Endometrium (tissue), 2 donors: ENCODE measurements around the gene NUFIP1.
"Not testable (repeated sequence)": the region's sequence is repeated elsewhere in the genome, so short reads cannot be mapped to it uniquely, and the experiment has no call there.

ENCODE experiments used
- FAIRE-seq: peaks from 2 replicates; lab custom pipeline; 2012; peaks lifted over from hg19 to GRCh38; lab: Jason Lieb, UNC
- donor health status: control.
- donor health status: control.

The NUFIP1 gene

DNA sequence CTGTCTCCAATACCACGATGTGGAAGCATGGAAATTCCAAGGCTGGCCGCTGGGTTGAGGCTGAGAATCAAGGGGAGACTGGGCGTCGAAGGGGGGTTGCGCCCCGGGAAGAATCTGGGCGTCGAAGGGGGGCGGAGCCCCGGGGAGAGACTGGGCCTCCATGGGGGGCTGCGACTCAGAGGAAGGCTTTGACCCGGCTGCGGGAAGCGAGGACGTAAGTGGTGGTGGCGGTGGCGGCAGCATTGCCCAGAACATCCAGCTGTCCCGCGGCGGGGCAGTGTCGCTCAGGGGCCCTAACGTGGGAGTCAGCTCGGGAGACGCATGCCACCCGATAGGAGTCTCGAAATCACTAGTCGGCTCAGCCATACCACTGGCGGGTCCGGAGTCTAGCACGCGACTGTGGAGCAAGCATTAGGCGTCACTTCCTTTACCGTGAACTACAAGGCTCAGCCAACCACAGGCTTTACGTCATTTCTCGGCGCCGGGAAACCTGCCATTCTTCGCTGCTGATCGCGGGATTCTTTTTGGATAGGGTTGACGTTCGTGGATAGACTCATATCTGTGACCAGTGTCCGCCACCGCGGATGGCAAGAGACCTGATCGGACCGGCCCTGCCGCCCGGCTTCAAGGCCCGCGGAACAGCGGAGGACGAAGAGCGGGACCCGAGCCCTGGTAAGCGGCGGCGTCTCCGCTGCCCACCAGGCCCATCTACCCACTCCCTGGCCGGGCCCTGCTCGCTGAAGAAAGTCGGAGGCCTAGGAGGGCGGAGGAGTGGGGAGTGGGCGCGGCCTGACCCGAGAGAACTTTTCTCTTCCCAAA, at the start of gene NUFIP1, which contains the start of gene GPALPP1:
Gene NUFIP1, minus strand, starts transcription at position 401 of the 819 bp plus-strand sequence. Its CDS starts 35 bp downstream, at position 366.
Gene GPALPP1, plus strand, starts transcription at position 468 of the 819 bp plus-strand sequence. Its CDS starts 117 bp downstream, at position 585.
- FAIRE-seq = peak; percentile 29

- no peak for FAIRE-seq
Measured at GRCh38 chr13:45036206-45036605, 46.9 kb upstream of the NUFIP1 start.

DNA sequence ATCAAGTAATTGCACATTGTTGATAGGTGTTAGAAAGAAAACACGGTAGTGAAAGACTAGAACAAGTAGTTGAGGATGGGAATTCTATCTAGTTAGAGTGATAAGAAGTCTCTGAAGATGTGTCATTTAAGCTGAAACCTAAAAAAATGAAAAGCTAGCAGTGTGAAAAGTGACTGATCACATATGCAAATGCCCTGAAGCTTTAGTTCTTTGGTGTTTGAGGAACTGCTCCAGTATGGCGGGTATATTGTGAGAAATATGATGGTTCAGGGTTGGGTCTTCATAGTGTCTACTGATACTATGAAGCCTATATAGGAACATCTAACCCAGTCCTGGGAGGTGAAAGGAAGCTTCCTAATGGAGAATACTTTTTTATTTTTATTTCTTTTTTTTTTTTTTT, 45.1 kb upstream of the NUFIP1 start:
- FAIRE-seq = no peak

- FAIRE-seq = no peak
Measured at GRCh38 chr13:45024847-45025246, 35.6 kb upstream of the NUFIP1 start.

GRCh38 chr13:45021250-45021649, 32.0 kb upstream of the NUFIP1 start:
- FAIRE-seq = no peak

DNA sequence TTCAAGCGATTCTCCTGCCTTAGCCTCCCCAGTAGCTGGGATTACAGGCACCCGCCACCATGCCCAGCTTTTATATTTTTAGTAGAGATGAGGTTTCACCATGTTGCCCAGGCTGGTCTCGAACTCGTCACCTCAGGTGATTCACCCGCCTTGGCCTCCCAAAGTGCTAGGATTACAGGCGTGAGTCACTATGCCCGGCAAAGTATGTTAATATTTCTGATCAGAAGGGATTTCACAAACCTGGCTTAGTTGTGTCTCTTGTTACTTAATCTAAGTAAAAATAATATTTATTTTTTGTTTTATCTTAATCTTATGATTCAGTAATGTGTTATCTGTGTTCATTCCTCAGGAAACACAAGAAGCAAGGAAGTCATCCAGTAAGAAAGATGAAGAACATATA, 30.7 kb upstream of the NUFIP1 start:
- FAIRE-seq = not testable (repeated sequence)

DNA sequence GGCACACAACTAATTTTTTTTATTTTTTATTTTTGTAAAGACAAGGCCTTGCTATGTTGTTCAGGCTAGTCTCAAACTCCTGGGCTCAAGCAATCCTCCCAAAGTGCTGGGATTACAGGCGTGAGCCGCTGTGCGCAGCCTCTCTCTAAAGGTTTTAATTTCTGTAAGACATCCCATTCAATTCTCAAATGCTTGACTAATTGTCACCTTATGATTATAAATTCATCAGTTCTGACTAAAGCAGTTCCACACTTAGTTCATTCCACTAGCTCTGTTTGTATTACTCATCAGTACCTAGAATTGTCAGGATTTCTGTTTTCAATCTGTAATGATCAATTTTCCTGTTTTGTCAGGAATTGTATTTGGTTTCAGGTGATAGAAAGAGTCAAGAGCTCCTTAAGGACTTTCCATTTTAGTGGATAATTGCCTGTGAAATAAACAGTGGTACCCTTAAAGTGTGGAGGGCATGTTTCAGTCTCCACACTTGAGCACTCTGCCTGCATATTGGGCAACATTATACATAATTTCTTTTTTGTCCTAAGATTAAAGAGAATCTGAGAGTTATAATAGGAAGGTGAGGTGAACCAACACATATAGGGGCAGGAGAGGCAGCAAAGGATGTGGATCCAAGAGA, 27.6 kb upstream of the NUFIP1 start:
- no peak for FAIRE-seq

DNA sequence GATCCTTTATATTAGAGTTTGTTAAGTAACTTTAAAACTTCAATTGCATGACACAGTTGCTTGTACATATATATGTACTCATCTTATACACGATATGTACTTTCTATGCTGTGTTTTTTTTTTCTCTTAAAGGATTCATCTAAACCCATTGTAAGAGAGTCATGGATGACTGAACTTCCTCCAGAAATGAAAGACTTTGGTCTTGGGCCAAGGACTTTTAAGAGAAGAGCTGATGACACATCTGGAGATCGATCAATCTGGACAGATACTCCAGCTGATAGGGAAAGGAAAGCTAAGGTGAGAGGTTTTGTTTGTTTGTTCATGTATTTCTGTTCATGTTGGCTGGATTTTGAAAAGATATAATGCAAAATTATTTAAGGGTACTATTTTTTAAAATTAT, 26.0 kb upstream of the NUFIP1 start:
- no peak for FAIRE-seq

DNA sequence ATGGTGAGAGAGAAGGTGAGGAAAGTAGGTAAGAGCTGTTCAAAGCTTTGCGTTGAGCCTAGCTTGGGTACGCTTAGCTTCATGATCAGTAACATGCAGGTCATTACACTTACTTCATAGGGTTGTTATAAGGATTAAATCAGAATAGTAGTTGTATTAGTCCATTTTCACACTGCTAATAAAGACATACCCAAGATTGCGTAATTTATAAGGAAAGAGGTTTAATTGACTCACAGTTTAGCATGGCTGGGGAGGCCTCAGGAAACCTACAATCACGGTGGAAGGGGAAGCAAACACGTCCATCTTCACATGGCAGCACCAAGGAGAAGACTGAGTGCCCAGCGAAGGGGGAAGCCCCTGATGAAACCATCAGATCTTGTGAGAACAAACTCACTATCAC, 21.9 kb upstream of the NUFIP1 start:
- no peak for FAIRE-seq

- no peak for FAIRE-seq
Measured at GRCh38 chr13:45007823-45008222, 18.6 kb upstream of the NUFIP1 start.

GRCh38 chr13:45007225-45007624, 18.0 kb upstream of the NUFIP1 start:
- no peak for FAIRE-seq

DNA sequence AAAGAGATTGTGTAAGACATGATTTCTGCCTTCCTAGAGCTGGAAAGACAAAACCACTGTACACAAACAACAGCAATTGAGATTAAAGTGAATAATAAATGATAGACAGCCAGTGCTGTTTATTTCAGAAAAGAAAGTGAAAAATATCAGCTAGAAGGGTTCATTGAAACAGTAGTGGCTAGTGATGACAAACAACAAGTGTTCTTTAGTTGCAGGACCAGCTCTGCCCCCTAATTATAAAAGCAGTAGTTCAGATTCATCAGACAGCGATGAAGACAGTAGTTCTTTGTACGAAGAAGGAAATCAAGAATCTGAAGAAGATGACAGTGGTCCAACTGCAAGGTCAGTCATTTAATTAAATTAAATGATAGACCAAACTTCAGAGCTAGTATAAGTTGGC, 14.8 kb upstream of the NUFIP1 start:
- no peak for FAIRE-seq

DNA sequence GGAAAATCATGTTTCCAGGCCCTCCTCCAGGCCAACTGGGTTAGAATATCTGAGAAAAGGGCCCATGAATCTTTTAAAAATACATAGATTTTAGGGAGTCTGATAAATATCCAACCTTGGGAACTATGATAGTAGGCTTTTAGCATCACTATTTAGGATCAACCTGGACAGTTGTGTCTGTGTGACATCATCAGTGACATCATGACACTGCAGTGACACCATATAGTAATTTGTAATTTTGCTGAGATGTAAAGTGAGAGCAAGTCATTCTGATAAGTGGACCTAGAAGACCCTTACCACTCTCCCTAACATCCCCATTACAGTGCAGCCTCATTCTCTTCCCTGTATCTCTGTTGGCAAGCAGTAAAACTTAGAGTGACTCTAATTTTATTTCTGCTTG, 14.1 kb upstream of the NUFIP1 start:
- FAIRE-seq = no peak

DNA sequence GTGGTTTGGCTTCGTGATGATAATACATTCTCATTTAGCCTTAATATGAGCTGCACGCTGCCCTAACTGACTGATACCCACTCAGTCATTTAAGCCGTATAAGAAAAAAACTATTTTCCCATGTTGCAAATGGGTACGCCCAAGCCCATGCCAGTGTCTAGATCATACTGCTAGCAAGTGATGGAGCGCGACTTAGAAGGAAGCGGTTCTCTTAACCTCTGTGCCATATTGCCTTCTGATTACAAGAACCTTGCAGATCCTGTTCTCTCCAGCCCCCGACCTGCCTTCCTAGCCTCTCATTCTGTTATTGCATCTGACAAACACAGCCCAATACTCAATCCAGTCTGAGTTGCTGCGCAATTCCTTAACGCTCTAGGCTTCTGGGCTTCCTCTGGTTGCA, 670 bp upstream of the NUFIP1 start:
- no peak for FAIRE-seq

DNA sequence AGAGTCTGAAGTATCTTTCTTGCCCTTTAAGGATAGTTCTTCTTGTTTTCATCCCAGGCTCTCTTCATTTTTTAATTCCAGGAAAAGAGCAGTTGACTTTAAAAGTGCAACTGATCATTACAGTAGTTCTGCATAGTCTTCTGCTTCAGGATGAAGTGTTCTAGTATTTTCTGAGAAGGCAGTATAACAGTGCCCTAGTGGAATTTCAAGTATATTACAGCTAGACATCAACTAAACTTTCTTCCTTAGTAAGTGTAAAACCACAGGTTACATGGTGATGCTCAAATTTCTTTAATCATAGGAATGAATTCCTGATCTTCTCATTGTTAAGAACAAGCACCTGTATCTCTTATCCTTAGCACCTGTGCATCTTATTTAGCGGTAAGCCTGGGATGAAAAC, 10.9 kb downstream of the NUFIP1 start:
- FAIRE-seq = no peak

- no peak for FAIRE-seq
Measured at GRCh38 chr13:44976949-44977583, 12.2 kb downstream of the NUFIP1 start.

GRCh38 chr13:44976196-44976595, 13.1 kb downstream of the NUFIP1 start:
- FAIRE-seq = no peak

DNA sequence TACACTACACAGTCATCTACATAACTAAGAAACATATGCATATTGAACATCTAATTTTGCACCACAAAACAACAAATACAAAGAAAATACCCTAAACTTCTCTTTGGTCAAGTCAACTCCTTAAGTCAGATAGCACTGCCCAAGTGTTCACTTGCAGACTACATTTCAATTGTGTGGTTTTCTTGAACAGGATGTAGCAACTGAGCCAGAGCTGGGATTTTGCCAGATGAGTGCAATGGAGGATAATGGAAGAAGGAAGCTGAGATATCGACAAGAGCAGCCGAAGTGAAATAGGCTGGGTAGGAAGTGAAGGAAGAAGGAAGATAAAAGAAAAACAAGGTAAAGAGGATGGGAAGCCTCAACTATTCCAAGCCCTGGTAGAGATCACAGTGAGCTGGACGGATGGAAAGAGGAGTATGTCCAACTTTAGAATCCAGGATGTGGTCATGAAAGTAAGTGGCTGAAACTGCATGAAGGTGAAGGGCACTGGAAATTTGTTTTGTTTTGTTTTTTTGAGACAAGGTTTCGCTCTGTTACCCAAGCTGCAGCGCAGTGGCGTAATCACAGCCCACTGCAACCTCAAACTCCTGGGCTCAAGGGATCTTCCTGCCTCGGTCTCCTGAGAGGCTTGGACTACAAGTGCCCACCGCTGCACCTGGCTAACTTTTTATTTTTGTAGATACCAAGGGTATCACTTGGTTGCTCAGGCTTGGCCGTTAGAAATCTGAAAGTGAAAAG, 15.0 kb downstream of the NUFIP1 start:
- FAIRE-seq = no peak

DNA sequence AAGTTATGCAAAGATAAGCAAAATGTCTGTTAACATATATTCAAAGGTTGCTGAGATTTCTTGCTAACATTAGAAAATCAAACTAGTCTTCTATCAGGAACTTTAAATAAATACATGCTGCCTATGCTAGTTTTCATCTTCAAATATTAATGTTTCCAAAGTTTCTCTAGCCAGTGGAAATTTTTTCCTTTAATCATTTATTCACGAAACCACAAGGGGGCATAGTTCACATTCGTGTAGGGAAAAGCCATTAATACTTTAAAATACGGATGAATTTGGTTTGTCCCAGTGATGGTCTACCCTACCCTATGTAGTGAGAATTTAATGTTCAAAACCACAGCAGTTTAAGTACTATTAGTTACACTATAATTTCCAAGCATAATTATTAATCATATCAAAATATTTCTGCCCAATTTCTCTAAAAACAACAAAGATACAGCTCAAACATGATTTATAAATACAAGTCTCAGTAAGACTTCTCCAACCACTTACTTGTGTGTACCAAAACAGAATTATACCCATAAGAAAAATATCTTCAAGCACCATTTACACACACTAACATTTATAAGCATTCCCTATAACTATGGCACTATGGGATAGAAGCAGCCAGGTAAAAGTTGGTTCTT, 16.2 kb downstream of the NUFIP1 start:
- FAIRE-seq = peak; percentile 76

DNA sequence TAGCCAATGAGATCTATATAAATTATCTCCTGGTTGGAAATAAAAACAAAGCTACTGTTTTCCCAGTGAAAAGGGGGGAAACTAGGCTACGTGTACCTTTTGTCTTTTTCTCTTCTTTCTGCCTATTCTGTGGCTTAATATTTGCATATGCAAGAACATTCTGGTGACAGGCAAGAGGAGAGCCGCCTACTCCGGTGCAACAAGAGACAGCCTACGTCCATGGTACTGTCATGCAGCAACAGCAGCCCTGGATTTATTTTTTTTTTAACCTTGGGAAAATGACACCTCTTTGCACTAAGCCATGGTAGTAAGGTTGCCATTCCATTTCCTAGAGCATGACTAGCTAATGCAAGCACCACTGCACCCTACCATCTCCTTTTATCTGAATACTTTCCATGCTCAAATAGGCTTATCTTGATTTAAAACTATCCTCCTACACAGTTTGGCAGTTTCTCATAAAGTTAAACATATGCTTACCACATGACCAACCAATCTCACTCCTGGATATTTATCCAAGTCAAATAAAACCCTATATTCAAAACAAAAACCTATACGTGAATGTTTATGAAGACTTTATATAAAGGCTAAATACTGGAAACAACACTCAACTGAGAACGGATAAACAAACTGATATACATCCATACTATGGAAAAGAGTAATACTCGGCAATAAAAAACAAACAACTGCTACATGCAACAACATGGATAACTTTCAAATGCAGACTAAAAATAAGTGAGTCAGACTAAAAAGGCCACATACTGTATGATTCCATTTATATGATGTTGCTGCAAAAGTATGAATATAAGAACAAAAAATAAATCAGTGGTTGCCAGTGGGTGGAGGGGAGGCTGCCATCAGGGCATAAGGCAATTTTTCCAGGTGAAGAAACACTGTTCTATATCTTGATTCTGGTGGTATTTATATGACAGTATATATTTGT, 17.3 kb downstream of the NUFIP1 start:
- FAIRE-seq = no peak
